ENCODE measurements around the gene AGO4. TPM values are rescaled to one million over a fixed set of nuclear protein-coding genes. Genes with fewer than 3 reads are reported as not detected.

AGO4 gene
- total RNA-seq, 1 donor from 2014 or later: 26.4 TPM

DNA sequence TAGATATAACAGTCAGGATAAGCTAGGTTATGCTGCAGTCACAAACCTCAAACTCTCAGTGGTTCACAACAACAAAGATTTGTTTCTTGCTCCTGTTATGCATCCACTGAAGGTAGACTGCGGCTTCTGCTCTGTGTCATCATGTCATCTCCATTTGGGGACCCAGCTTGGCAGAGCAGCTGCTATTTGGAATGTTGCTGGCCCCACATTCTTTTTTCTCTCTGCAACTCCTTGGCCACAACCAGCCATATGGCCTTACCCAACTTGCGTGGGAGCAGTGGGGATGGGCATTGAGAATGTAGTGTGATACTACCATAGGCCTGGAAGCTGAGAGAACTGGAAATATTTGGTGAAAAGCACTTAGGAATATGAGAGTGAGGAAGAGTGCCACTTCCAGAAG, 26.4 kb downstream of the AGO4 start:
- Histone ChIP-seq H3K36me3 (peaks cover 28% of the 10 kb centered on the region), H3K4me1 (no peaks in the 10 kb centered on the region), H4K20me1 (ENCODE audit: low read depth) (no peaks in the 10 kb centered on the region), H3K27me3 (no peaks in the 10 kb centered on the region), H2AFZ (replicated peaks) (no peak overlapping the region), H3F3A (ENCODE audit: low read depth) (no peaks in the 10 kb centered on the region), H3K9me3 (ENCODE audit: low read depth) (no peaks in the 10 kb centered on the region), H3K4me3 (no peak overlapping the region), H3K4me2 (no peak overlapping the region), H3K9ac (no peak overlapping the region), H3K27ac (no peak overlapping the region), H3K79me2 (ENCODE audit: low read depth) (no peaks in the 10 kb centered on the region)
- H3K4me3 Mint-ChIP-seq: no peak overlapping the region
- no peaks in the 10 kb centered on the region for H3K27me3 Mint-ChIP-seq (ENCODE audit: insufficient read depth, low read depth)
- no peaks in the 10 kb centered on the region for H3K9me3 Mint-ChIP-seq
- H3K36me3 Mint-ChIP-seq: peaks cover 43% of the 10 kb centered on the region
- DNase-seq (ENCODE audit: low spot score): no peak
- TF ChIP-seq, protein P1, sequence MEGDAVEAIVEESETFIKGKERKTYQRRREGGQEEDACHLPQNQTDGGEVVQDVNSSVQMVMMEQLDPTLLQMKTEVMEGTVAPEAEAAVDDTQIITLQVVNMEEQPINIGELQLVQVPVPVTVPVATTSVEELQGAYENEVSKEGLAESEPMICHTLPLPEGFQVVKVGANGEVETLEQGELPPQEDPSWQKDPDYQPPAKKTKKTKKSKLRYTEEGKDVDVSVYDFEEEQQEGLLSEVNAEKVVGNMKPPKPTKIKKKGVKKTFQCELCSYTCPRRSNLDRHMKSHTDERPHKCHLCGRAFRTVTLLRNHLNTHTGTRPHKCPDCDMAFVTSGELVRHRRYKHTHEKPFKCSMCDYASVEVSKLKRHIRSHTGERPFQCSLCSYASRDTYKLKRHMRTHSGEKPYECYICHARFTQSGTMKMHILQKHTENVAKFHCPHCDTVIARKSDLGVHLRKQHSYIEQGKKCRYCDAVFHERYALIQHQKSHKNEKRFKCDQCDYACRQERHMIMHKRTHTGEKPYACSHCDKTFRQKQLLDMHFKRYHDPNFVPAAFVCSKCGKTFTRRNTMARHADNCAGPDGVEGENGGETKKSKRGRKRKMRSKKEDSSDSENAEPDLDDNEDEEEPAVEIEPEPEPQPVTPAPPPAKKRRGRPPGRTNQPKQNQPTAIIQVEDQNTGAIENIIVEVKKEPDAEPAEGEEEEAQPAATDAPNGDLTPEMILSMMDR (IDR thresholded peaks at IDR 0.05): no peak
- no peak for TF ChIP-seq EZH2 (IDR thresholded peaks at IDR 0.05)
- no peak for TF ChIP-seq EZH2phosphoT487 (IDR thresholded peaks at IDR 0.05)
- H3K4me1 Mint-ChIP-seq: no peaks in the 10 kb centered on the region
- no peak overlapping the region for H3K27ac Mint-ChIP-seq

DNA sequence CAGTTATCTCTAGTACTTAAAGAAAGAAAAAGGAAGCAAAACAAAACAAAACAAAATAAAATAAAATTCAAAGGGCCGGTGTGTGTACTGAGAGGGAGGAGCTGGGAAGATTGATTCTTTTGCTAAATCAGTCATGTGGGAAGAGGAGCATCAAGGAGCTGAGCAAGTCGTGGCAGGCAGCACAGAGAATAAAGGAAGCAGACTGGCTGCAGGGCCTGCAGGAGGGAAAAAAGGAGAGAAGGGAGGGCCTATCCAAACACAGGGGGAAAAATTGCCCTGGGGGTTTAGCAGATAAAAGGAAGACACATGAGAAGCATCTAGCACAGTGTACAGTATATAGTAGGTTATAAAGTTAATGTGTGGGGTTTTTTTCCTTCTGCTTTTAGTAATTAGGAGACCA, 27.6 kb downstream of the AGO4 start:
- Mint-ChIP-seq H3K9me3 (no peaks in the 10 kb centered on the region), H3K27me3 (ENCODE audit: insufficient read depth, low read depth) (no peaks in the 10 kb centered on the region), H3K27ac (no peak overlapping the region), H3K4me3 (no peak overlapping the region), H3K4me1 (no peaks in the 10 kb centered on the region), H3K36me3 (peaks cover 43% of the 10 kb centered on the region)
- H3K27ac ChIP-seq: no peak overlapping the region
- peaks cover 28% of the 10 kb centered on the region for H3K36me3 ChIP-seq
- H3K79me2 ChIP-seq (ENCODE audit: low read depth): no peaks in the 10 kb centered on the region
- H2AFZ ChIP-seq (replicated peaks): no peak overlapping the region
- H3F3A ChIP-seq (ENCODE audit: low read depth): no peaks in the 10 kb centered on the region
- no peak for DNase-seq (ENCODE audit: low spot score)
- H4K20me1 ChIP-seq (ENCODE audit: low read depth): no peaks in the 10 kb centered on the region
- no peak overlapping the region for H3K4me2 ChIP-seq
- H3K27me3 ChIP-seq: no peaks in the 10 kb centered on the region
- TF ChIP-seq, protein P1 (IDR thresholded peaks at IDR 0.05): no peak
- no peak for TF ChIP-seq EZH2phosphoT487 (IDR thresholded peaks at IDR 0.05)
- no peak overlapping the region for H3K4me3 ChIP-seq
- no peaks in the 10 kb centered on the region for H3K9me3 ChIP-seq (ENCODE audit: low read depth)
- H3K4me1 ChIP-seq: no peaks in the 10 kb centered on the region
- H3K9ac ChIP-seq: no peak overlapping the region

DNA sequence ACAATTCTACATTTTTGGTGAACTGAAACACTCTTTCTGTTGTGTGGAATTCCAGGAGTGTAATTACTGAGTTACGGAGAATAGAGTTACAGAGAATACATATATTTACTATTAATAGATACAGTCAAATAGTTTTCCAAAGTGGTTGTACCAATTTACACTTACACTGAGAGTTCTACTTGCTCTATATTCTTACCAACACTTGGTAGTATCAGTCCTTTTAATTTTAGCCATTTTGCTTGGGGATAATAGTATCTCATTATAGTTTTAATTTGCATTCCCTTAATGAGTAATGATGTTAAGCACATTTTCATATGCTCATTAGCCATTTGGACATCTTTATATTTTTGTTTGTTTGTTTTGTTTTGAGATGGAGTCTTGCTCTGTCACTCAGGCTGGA, 28.9 kb downstream of the AGO4 start:
- no peaks in the 10 kb centered on the region for H4K20me1 ChIP-seq (ENCODE audit: low read depth)
- H3K4me3 ChIP-seq: no peak overlapping the region
- TF ChIP-seq EZH2phosphoT487 (IDR thresholded peaks at IDR 0.05) (no peak), EZH2 (IDR thresholded peaks at IDR 0.05) (no peak)
- TF ChIP-seq, protein P1 (IDR thresholded peaks at IDR 0.05): no peak
- H3K4me1 Mint-ChIP-seq: no peaks in the 10 kb centered on the region
- no peak overlapping the region for H3K27ac ChIP-seq
- no peak overlapping the region for H2AFZ ChIP-seq (replicated peaks)
- no peaks in the 10 kb centered on the region for H3F3A ChIP-seq (ENCODE audit: low read depth)
- peaks cover 25% of the 10 kb centered on the region for H3K36me3 ChIP-seq
- H3K27me3 ChIP-seq: no peaks in the 10 kb centered on the region
- no peak overlapping the region for H3K4me3 Mint-ChIP-seq
- H3K36me3 Mint-ChIP-seq: peaks cover 38% of the 10 kb centered on the region
- H3K27me3 Mint-ChIP-seq (ENCODE audit: insufficient read depth, low read depth): no peaks in the 10 kb centered on the region
- H3K27ac Mint-ChIP-seq: no peak overlapping the region
- no peaks in the 10 kb centered on the region for H3K4me1 ChIP-seq
- H3K4me2 ChIP-seq: no peak overlapping the region
- no peak for DNase-seq (ENCODE audit: low spot score)
- no peaks in the 10 kb centered on the region for H3K9me3 ChIP-seq (ENCODE audit: low read depth)
- H3K9me3 Mint-ChIP-seq: no peaks in the 10 kb centered on the region
- H3K9ac ChIP-seq: no peak overlapping the region
- H3K79me2 ChIP-seq (ENCODE audit: low read depth): no peaks in the 10 kb centered on the region

Data from neural progenitor cell (in vitro differentiated cells).